ENCODE data around the gene OSCAR. TPM values are rescaled to one million over a fixed set of nuclear protein-coding genes. Genes with fewer than 3 reads are reported as not detected.

OSCAR gene
- total and polyA plus RNA-seq, 10 of the 15 experiments (the other 5 are each of a cell fraction or from before 2014, with no cell fraction given): 0.08 to 0.27 (median 0.10) TPM; not detected in 7

GRCh38 chr19:54109651-54110050 lies 9.0 kb upstream of the OSCAR start:
- peaks cover 16 to 17% of the 10 kb centered on the region in 2 experiments; a peak in 3 of 4 replicates for H3K36me3 ChIP-seq (ENCODE audit: control insufficient read depth in 2 of 2, insufficient read depth in 2 of 2, low read length in 1 of 2)
- ChIA-PET RAD21 (ENCODE audit: unreplicated experiment) (no interaction called here), SMC1A (ENCODE audit: uncharacterized antibody, unreplicated experiment) (interaction anchor here (0.5 kb wide), 1 partner anchor 141 kb away, joined by 3 read pairs; no protein-coding TSS in a partner anchor), CTCF (no interaction called here), POLR2A (no interaction called here)
- FAIRE-seq (no peak), ATAC-seq (no peak), DNase-seq (ENCODE audit: low read depth, low spot score) (no peak)
- in situ Hi-C loops (cut with MboI): no loop called here
- H3K9ac ChIP-seq (ENCODE audit: control insufficient read depth, insufficient read depth, low read length): no peak overlapping the region
- no TSS peak for BruUV-seq (replicated peaks)
- H3K27me3 ChIP-seq (replicated peaks in 1 of 2; ENCODE audit: control insufficient read depth in 2 of 2, insufficient read depth in 2 of 2, low read length in 1 of 2): no peaks in the 10 kb centered on the region
- H3K27ac ChIP-seq (ENCODE audit: control insufficient read depth, insufficient read depth): no peak overlapping the region
- H4K20me1 ChIP-seq (ENCODE audit: control insufficient read depth, insufficient read depth): no peaks in the 10 kb centered on the region; the same call in 1 of the 2 replicates
- TF ChIP-seq BMI1 (IDR thresholded peaks at IDR 0.05; ENCODE audit: borderline replicate concordance) (no peak), NRF1 (conservative IDR thresholded peaks at IDR 0.05; ENCODE audit: low read depth, low read length) (no peak), MYC (IDR thresholded peaks at IDR 0.05; ENCODE audit: insufficient read depth, insufficient read length, insufficient replicate concordance, low read length, severe bottlenecking) (no peak), RBBP5 (conservative IDR thresholded peaks at IDR 0.05) (no peak), PAX5 (IDR thresholded peaks at IDR 0.05; ENCODE audit: borderline replicate concordance, low read depth, low read length) (no peak), CHD1 (IDR thresholded peaks at IDR 0.05; ENCODE audit: low read depth, low read length) (no peak), SUZ12 (IDR thresholded peaks at IDR 0.05; ENCODE audit: unreplicated experiment) (no peak), NFYA (IDR thresholded peaks at IDR 0.05; ENCODE audit: borderline replicate concordance, low read depth, low read length) (no peak), NKRF (conservative IDR thresholded peaks at IDR 0.05) (no peak), RFX5 (IDR thresholded peaks at IDR 0.05; ENCODE audit: low read depth, low read length) (no peak), MTA3 (IDR thresholded peaks at IDR 0.05; ENCODE audit: borderline replicate concordance, low read length) (no peak), SMC3 (IDR thresholded peaks at IDR 0.05; ENCODE audit: borderline replicate concordance, low read length) (no peak)
- H3K4me2 ChIP-seq (ENCODE audit: control insufficient read depth, insufficient read depth): no peak overlapping the region
- no peaks in the 10 kb centered on the region for H3K9me3 ChIP-seq (replicated peaks; ENCODE audit: control insufficient read depth, insufficient read depth, low read length)
- intact Hi-C loops (cut with micrococcal nuclease; ENCODE audit: unreplicated experiment): loop anchor here (10.0 kb wide), 2 partner anchors 585 to 1005 kb away; partner anchors contain the start of gene ZNF160
- H3K79me2 ChIP-seq (ENCODE audit: control insufficient read depth, insufficient read depth, low read length): peaks cover 11% of the 10 kb centered on the region
- no peak overlapping the region for H3K4me3 ChIP-seq
- WGBS (ENCODE audit: insufficient coverage, insufficient replicate concordance, low lambda C conversion rate, missing lambda C conversion rate): 66% methylated on average over 4 of the region's 6 CpGs
- H2AFZ ChIP-seq (ENCODE audit: control insufficient read depth, low read depth, low read length): no peak overlapping the region
- H3K4me1 ChIP-seq (ENCODE audit: control insufficient read depth, insufficient read depth, low read length): no peaks in the 10 kb centered on the region
